ENCODE measurements around the gene CPT1A. TPM values are rescaled to one million over a fixed set of nuclear protein-coding genes. Genes with fewer than 3 reads are reported as not detected.

Gene CPT1A
- total RNA-seq, 1 donor from 2014 or later, result 102 TPM

GRCh38 chr11:68759991-68760390 is 81.7 kb downstream of the CPT1A start:
- DNase-seq (ENCODE audit: low spot score), result no peak

DNA sequence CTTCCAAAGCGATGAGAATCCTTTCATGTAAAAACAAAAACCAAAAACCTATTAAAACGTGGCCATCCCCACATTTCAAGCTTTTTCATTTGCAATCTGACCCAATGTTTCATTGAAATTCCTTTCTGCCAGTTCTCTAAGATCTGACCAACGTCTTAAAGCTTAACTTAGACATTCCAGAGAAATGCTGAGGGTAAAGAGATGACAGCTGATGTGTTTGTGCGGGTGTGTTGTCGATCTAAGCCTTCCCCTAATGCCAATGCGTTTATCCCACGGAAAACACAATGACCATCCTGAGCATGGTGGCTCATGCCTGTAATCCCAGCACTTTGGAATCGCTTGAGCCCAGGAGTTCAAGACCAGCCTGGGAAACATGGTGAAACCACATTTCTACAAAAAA is 84.0 kb downstream of the CPT1A start:
- DNase-seq (ENCODE audit: low spot score), result no peak

- no peak for DNase-seq (ENCODE audit: low spot score)
Measured at GRCh38 chr11:68756171-68756766, 85.4 kb downstream of the CPT1A start.

GRCh38 chr11:68753300-68753699 is 88.4 kb downstream of the CPT1A start:
- DNase-seq (ENCODE audit: low spot score), result no peak

- DNase-seq (ENCODE audit: low spot score), result peak; percentile 91
Measured at GRCh38 chr11:68751331-68751856, 90.3 kb downstream of the CPT1A start, which contains the start of gene TESMIN. Gene TESMIN (minus strand): TSS chr11:68751520. CDS start chr11:68750660, 860 bp downstream.

- no peak for DNase-seq (ENCODE audit: low spot score)
Measured at GRCh38 chr11:68751004-68751325, 90.8 kb downstream of the CPT1A start.

DNA sequence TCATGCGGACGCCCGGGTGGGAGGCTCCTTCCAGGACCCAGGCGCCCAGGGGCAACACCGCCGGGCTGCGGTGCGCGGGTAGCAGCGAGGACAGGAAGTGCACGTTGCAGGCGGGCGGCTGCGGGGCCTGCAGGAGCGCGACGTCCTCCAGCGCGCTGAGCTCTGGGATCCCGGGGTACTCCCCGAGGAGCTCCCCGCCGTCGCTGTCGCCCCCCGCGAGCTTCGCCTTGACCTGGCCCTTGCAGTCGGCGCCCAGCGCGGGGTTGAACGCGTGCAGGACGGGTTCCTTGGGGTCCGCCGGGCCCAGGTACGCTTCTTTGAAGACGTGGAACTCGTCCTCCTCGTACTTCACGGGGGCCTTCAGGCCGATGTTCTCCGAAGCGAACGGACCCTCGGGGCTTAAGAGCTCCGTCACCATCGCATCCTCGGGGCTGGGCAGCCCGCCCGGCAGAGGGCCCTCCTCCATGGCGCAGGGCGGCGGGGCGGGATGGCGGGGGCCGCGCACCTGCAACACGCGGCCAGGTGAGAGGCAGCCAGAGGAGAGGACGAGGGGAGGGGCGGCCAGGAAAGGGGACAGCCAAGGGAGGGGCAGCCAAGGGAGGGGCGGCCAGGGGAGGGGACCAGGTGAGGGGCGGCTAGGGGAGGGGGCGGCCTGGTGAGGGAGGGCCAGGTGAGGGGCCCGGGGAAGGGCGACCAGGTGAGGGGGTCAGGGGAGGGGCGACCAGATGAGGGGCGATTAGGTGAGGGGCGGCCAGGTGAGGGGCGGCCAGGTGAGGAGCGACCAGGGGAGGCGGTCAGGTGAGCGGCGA is 91.3 kb downstream of the CPT1A start:
- no peak for DNase-seq (ENCODE audit: low spot score)

DNA sequence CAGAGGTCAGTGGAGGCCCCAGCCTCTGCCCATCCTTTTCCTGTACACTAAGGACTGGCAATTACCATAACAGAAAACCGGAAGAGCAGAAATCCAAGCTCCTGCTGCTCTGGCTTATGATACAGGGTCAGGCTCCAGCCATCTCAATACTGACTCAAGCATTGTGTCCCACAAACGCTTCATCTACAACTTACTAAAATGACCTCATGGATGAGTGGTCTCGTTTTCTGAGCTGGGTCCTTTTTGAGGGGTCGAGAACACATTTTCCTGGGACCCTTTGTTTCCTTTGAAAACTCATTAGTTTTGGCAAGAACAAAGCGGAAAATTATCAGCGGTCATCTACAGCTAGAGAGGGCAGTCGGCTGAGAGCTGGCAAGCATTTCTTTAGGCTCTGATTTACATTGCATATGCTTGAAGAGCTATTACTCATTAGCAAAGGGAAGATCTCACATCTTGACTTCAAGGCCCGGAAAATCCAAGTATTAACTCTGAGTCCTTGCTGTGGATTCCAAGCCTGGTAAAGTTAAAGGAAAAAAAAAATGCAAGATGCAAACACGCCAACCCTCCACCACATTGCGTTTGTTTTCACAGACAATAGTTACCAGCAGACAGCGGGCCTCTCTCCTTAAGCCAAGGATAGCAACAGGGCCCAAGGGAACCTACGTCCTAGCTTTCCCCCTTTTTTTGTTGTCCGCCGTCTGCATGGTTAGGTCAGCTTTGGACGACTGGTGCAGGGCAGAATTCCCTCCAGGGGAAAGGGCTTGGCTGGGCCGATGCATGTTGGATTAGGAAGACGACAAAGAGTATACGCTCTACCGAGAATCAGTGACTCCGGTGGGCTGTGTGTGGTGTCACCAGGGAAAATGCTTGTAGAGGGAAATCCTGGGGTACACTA is 92.2 kb downstream of the CPT1A start:
- DNase-seq (ENCODE audit: low spot score), result no peak

- DNase-seq (ENCODE audit: low spot score), result no peak
Measured at GRCh38 chr11:68748061-68748460, 93.7 kb downstream of the CPT1A start.

DNA sequence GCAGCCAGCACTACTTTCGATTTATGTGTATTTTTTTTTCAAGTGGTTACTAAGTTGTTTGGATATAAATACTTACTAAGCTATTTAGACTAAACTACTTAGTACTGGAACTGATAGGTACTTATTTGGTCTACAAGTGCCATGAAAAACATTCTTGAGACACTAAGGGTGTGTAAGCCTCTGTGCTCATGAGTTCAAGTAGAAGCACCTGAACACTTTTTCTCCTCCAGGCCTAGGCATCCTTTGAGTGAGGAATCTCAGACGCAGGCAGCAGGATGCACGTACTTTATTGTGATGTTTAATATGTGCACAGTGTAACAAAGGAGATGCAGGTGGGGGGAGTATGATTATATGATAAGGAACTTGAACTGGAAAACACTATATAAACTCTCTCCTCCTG is 98.2 kb downstream of the CPT1A start:
- no peak for DNase-seq (ENCODE audit: low spot score)

- no peak for DNase-seq (ENCODE audit: low spot score)
Measured at GRCh38 chr11:68741463-68741862, 100.3 kb downstream of the CPT1A start.

DNA sequence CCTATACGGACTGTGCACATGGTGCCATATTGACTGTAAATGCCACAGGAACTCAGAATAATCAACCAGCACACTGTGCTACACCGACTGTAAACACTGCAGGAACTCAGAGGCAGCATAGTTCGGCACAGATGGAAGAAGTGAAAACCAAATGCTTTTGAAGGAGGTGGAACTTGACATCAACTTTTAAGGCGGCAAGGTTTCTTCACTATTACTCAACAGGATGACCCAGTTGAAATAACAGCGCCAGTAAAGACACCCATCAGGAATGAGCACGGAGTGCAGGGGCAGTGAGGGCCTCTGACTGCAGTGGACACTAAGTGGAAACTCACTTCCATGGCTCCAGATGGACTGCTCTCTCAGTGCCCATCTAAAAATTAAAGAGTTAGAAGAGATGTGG is 106.1 kb downstream of the CPT1A start:
- DNase-seq (ENCODE audit: low spot score), result no peak

GRCh38 chr11:68735125-68735524 is 106.6 kb downstream of the CPT1A start:
- no peak for DNase-seq (ENCODE audit: low spot score)

GRCh38 chr11:68734111-68734510 is 107.6 kb downstream of the CPT1A start:
- no peak for DNase-seq (ENCODE audit: low spot score)

- no peak for DNase-seq (ENCODE audit: low spot score)
Measured at GRCh38 chr11:68727783-68728182, 113.9 kb downstream of the CPT1A start.

DNA sequence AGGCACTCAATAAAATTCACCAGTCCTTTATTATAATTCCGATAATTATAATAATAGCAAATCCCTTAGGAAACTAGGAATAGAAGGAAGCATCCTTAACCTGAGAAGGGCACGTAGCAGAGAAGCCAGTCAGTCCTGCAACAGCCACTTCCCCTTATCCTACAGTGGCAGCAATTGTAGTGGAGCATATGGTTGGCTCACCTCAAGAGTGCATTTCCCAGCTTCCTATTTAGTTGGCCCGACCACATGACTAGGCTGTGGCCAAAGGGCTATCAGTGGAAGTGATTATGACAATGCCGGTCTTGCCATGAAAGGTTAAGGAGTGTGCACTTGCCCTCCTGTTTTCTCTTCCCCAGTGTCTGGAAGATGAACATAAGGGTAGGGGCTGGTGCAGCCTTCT is 117.4 kb downstream of the CPT1A start:
- no peak for DNase-seq (ENCODE audit: low spot score)

- DNase-seq (ENCODE audit: low spot score), result no peak
Measured at GRCh38 chr11:68722143-68722542, 119.6 kb downstream of the CPT1A start.

- no peak for DNase-seq (ENCODE audit: low spot score)
Measured at GRCh38 chr11:68721075-68721474, 120.6 kb downstream of the CPT1A start.

DNA sequence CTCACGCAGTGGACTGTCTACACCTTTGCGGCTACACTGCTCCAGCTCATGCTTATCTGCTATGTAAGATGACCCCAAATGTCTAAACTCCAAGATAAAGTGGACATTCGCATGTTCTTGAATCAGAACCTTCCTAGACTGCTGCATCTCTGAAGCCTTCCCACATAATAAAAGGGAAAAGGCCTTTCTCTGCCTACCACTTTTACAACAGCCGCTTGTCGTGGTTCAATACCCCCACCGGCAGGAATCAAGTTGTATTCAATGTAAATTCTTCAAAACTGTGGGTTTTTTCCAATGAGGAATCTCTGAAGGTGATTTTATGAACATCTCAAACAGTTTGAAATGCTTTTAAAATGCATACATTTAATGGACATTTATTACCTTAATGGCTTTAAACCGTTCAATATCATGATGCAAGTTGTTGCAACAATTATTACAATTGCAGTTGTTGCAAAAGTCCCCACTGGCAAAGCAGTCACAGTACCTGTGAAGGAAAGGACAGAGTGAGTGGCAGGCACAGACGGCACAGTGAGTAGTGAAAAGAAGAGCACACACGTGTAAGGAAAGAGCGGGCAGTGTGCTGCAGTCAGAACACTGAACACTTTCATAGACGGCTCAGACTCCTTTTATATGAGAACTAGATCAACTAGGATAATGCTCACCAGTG is 126.1 kb downstream of the CPT1A start:
- DNase-seq (ENCODE audit: low spot score), result no peak

DNA sequence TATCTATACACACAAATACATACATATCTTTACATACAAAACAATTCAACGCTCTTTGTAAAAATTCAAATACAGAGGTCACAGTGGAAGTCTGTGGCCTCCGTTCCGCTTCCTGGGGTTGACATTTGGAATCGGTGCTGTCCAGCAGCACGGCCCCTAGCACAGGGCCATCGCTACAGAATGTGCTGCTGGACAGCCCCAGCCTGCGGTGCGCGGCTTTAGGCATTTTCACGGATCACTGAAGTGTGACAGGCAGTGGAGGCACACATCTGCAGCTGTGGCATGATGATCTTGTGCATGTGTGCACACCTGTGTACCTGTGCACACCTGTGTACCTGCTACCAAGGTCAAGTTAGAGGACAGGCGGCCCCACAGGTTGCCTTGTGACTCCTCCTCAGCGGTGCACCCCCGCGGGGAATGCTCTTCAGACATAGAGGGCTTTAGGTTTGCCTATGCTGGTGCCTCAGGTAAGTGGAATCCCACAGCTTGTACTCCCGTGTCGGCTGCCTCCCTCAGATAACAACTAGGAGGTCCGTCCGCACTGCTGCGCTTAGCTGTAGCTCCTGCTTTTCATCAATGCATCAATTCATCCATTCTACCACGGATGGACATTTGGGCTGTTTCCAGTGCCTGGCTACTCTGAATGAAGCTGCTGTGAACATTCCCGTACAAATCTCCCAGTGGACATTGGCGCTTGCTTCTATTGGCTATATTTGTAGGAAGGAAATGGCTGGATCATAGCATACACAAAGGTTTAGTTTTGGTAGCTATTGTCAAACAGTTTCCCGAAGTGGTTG is 127.5 kb downstream of the CPT1A start:
- no peak for DNase-seq (ENCODE audit: low spot score)

- no peak for DNase-seq (ENCODE audit: low spot score)
Measured at GRCh38 chr11:68711114-68711513, 130.6 kb downstream of the CPT1A start.
